ENCODE results near the gene MAT2B.

Gene MAT2B

DNA sequence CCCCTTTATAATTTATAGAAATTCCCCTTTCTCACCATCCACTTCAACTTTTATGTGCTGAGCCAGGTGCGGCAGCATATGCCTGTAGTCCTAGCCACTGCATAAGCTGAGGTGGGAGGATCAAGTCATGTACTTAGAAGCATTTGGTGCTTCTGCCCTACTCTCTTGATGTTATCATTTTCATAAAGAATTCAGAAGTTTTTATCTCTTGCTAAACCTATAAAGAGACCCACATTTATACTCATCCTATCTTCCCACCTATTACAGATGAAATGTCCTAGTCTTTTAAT is 26.5 kb upstream of the MAT2B start:
- TF ChIP-seq, protein P1, sequence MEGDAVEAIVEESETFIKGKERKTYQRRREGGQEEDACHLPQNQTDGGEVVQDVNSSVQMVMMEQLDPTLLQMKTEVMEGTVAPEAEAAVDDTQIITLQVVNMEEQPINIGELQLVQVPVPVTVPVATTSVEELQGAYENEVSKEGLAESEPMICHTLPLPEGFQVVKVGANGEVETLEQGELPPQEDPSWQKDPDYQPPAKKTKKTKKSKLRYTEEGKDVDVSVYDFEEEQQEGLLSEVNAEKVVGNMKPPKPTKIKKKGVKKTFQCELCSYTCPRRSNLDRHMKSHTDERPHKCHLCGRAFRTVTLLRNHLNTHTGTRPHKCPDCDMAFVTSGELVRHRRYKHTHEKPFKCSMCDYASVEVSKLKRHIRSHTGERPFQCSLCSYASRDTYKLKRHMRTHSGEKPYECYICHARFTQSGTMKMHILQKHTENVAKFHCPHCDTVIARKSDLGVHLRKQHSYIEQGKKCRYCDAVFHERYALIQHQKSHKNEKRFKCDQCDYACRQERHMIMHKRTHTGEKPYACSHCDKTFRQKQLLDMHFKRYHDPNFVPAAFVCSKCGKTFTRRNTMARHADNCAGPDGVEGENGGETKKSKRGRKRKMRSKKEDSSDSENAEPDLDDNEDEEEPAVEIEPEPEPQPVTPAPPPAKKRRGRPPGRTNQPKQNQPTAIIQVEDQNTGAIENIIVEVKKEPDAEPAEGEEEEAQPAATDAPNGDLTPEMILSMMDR (IDR thresholded peaks at IDR 0.05; ENCODE audit: insufficient read depth, missing control alignments) = no peak
- DNase-seq (ENCODE audit: insufficient read length, low spot score) (no peak), FAIRE-seq (no peak)

DNA sequence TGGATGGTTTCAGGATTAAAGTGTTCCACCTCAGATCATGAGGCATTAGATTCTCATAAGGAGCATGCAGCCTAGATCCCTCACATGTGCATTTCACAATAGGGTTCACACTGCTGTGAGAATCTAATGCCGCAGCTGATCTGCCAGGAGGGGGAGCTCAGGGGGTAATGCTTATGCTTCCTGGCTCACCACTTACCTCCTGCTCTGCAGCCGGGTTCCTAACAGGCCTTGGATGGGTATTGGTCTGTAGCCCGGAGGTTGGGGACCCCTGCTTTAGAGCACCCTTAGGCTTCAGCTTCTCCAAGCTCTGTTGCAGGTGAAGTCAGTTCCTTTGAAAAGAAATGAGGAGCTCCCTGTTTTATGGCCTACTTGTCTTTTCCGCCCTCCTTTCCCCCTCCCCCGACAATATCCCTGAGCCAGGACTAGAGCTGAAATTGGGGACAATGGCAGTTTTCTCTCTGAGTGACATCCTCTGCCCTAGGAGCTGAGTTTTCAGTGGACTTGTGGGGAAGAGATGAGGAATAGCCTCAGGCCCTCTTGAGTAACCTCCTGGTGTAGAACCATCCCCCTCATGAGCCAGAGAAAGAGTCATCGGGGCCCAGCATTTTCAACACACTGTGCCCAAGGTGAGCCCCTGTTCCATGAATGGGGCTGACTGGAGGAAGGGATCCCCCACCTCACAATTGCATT is 16.2 kb upstream of the MAT2B start:
- TF ChIP-seq, protein P1 (IDR thresholded peaks at IDR 0.05; ENCODE audit: insufficient read depth, missing control alignments) = no peak
- no peak for FAIRE-seq
- no peak for DNase-seq (ENCODE audit: insufficient read length, low spot score)

DNA sequence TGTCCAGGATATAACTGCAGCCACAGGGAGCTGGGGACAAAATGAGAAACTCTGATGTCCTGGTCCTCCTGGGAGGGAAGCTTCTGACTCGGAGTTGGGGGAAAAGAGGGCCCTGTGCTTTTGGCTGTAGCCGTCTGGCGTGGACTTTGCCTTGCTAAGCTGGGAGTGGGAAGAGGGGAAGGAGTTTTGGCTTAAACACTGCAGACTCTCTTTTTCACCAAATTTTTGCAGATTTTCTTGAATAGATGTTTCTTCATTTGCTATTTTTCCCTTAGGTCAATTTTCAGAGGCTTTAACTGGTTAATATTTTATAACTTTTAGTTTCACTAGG is 15.7 kb upstream of the MAT2B start:
- FAIRE-seq (no peak), DNase-seq (ENCODE audit: insufficient read length, low spot score) (no peak)
- TF ChIP-seq, protein P1 (IDR thresholded peaks at IDR 0.05; ENCODE audit: insufficient read depth, missing control alignments) = no peak

DNA sequence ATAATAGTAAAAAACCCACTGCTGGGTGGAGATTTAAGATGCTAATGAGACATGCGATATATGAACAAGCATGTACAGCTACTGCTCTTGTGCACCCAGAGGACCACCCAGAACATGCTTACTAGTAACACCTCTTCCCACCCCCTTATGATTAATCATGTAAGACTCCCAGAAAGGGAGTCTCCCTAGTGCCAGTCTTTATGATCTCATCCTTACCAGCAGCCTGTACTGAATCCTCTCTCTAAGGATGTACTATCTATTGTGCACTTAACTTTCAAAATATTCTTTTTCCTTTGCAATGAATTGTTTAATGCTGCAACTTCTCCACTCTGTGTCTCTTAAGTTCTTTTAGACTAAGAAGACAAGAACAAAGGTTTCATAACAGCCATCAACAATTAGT is 9.1 kb upstream of the MAT2B start:
- no peak for FAIRE-seq

DNA sequence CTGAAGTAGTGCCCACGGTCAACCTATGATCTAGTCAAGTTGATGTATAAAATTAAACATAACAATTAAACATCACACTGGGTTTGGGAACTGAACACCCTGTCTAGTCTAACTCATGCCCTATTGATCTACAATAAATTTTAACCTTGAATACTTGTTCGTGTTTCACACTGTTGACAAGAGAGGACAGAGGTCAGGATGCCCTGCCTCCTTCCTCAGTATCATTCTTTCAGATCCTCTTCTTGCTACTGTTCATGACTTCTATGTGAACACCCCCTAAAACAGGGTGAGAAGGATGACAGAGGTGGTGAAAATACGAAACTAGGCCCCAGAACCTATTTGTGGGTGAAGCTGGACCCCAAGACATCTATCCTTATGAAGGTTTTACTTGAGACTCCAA is 8.1 kb upstream of the MAT2B start:
- no peak for FAIRE-seq
- no peak for DNase-seq (ENCODE audit: insufficient read length, low spot score)
- TF ChIP-seq, protein P1 (IDR thresholded peaks at IDR 0.05; ENCODE audit: insufficient read depth, missing control alignments) = no peak

More for the DNA sequence above, 9.1 kb upstream of the MAT2B start:
- TF ChIP-seq, protein P1 (IDR thresholded peaks at IDR 0.05; ENCODE audit: insufficient read depth, missing control alignments) = no peak
- no peak for DNase-seq (ENCODE audit: insufficient read length, low spot score)

DNA sequence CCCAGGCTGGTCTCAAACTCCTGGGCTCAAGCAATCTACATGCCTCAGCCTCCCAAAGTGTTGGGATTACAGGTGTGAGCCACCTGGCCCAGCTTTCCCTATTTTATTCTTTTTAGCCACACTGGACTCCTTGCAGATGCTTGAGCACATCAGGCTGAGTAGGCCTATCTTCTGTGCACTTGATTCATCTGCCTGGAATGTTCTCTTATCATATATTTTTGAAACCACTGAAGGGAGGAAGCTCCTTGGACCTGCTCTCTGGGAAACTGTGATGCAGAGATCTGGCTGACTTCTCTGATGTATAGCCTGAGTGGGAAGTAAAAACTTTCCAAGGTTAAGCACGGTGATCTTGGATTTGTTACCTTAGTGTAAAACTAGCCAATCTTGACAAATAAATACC is 6.5 kb upstream of the MAT2B start:
- no peak for FAIRE-seq
- TF ChIP-seq, protein P1 (IDR thresholded peaks at IDR 0.05; ENCODE audit: insufficient read depth, missing control alignments) = no peak

DNA sequence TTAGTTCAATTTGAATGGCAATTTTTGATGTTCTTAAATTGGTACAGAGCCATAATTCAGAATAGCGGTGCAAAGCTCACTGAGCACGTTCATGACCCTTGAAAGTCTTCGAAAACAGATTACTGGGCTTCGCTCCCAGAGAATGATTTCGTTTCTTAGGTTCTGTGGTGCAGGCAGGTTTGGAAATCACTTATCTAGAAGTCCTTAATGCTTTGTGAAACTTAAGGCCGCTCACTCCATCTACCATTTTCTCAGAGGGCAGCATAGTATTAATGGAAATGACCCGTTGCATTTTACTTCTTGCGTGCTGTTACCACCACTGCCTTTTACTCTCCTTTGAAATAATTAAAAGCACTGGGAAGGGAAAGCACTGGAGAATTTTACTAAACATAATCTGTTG is 2.9 kb upstream of the MAT2B start:
- TF ChIP-seq, protein P1 (IDR thresholded peaks at IDR 0.05; ENCODE audit: insufficient read depth, missing control alignments) = no peak
- FAIRE-seq = no peak
- DNase-seq (ENCODE audit: insufficient read length, low spot score) = no peak

More for the DNA sequence above, 6.5 kb upstream of the MAT2B start:
- DNase-seq (ENCODE audit: insufficient read length, low spot score) = no peak

Data from D721Med (cell line).